GM21619 (cell line): ENCODE data around the gene ZFP82.

Experiments used
- ATAC-seq: cut with Tn5 transposase; IDR thresholded peaks from one replicate; pipeline ENCODE4 v1.9.1; 2021; ENCODE audit not compliant: unreplicated experiment

The ZFP82 gene

GRCh38 chr19:36418287-36419001 lies at the start of gene ZFP82:
Gene ZFP82, minus strand, starts transcription at chr19:36418644. Its CDS starts 8,855 bp downstream, at chr19:36409789.
- ATAC-seq: peak; percentile 81

GRCh38 chr19:36460046-36460445 lies 41.6 kb upstream of the ZFP82 start:
- no peak for ATAC-seq

GRCh38 chr19:36456831-36457230 lies 38.4 kb upstream of the ZFP82 start:
- no peak for ATAC-seq

GRCh38 chr19:36449059-36449670 lies 30.7 kb upstream of the ZFP82 start:
- no peak for ATAC-seq

GRCh38 chr19:36441339-36441738 lies 22.9 kb upstream of the ZFP82 start:
- ATAC-seq: no peak

GRCh38 chr19:36436531-36436930 lies 18.1 kb upstream of the ZFP82 start:
- no peak for ATAC-seq

GRCh38 chr19:36423925-36424324 lies 5.5 kb upstream of the ZFP82 start:
- no peak for ATAC-seq

- no peak for ATAC-seq
These were observed 3.5 kb upstream of the ZFP82 start for GRCh38 chr19:36421749-36422481.

- ATAC-seq: no peak
These were observed 2.7 kb upstream of the ZFP82 start for GRCh38 chr19:36420961-36421748.

GRCh38 chr19:36417752-36418286 lies 625 bp downstream of the ZFP82 start:
- ATAC-seq: peak; percentile 8

GRCh38 chr19:36409841-36410240 lies 8.6 kb downstream of the ZFP82 start:
- ATAC-seq: no peak

GRCh38 chr19:36408101-36408500 lies 10.3 kb downstream of the ZFP82 start:
- ATAC-seq: no peak

- no peak for ATAC-seq
These were observed 13.9 kb downstream of the ZFP82 start for GRCh38 chr19:36404498-36404897.

- ATAC-seq: no peak
These were observed 17.0 kb downstream of the ZFP82 start for GRCh38 chr19:36401475-36401874.

GRCh38 chr19:36398571-36398970 lies 19.9 kb downstream of the ZFP82 start:
- ATAC-seq: no peak

GRCh38 chr19:36392916-36393673 lies 25.3 kb downstream of the ZFP82 start:
- no peak for ATAC-seq

- ATAC-seq: no peak
These were observed 39.0 kb downstream of the ZFP82 start for GRCh38 chr19:36379510-36379819.

GRCh38 chr19:36378625-36379509 lies 39.6 kb downstream of the ZFP82 start, which contains the start of gene ZFP14:
Gene ZFP14, minus strand, starts transcription at chr19:36379201. Its CDS starts 11,309 bp downstream, at chr19:36367892.
- ATAC-seq: peak; percentile 96

GRCh38 chr19:36377541-36378178 lies 40.8 kb downstream of the ZFP82 start:
- no peak for ATAC-seq
